Lower lobe of right lung (tissue), 2 donors: ENCODE results near the gene KCNIP3. TPM values are rescaled to one million over a fixed set of nuclear protein-coding genes. Genes with fewer than 3 reads are reported as not detected.

Source experiments
- ATAC-seq, 2 donors: fragments of 200-7000 bp; cut with Tn5 transposase; one replicate each; pipeline ENCODE4 v1.9.1; 2020 to 2022; ENCODE audit warnings: mild to moderate bottlenecking in 2 of 2, moderate library complexity in 2 of 2
- DNase-seq: peaks from one replicate; pipeline ENCODE4 v3.0.0-alpha.2; 2020
- H3K27ac ChIP-seq: fragments of 200-600 bp; one replicate; pipeline ENCODE4 v1.8.0; 2022
- H3K27me3 ChIP-seq: fragments of 200-600 bp; one replicate; pipeline ENCODE4 v1.8.0; 2022; ENCODE audit warnings: low read depth
- H3K36me3 ChIP-seq: fragments of 200-600 bp; one replicate; pipeline ENCODE4 v1.8.0; 2022; ENCODE audit warnings: mild to moderate bottlenecking
- H3K4me1 ChIP-seq: fragments of 200-600 bp; one replicate; pipeline ENCODE4 v1.8.0; 2022
- H3K4me3 ChIP-seq: fragments of 200-600 bp; one replicate; pipeline ENCODE4 v1.8.0; 2022; ENCODE audit warnings: mild to moderate bottlenecking
- H3K9me3 ChIP-seq: fragments of 200-600 bp; one replicate; pipeline ENCODE4 v1.8.0; 2022
- CTCF ChIP-seq: fragments of 200-600 bp; IDR thresholded peaks from one replicate; pipeline ENCODE4 v1.8.0; 2022; ENCODE audit warnings: antibody characterized with exemption, mild to moderate bottlenecking
- intact Hi-C: fragments of 100-400 bp; cut with DNase I; formaldehyde crosslinking; loops from one replicate; pipeline ENCODE4 v1.11.0; 2022
- total RNA-seq: library from RNA; stranded (reverse); fragmentation: NEBNext Ultra II Directional; extraction: Animal tissue kit (Norgen Biotek cat#: 25700); gene quantifications from one replicate; pipeline ENCODE4 v1.2.1, GENCODE V29; 2021
- donor health status: DM: no; HTN: yes; CAD: no; lungs with severe emphysema.

Gene KCNIP3
- total RNA-seq, 1 donor from 2014 or later = 2.6 TPM

GRCh38 chr2:95303191-95303919, 6.2 kb downstream of the KCNIP3 start:
- no peak overlapping the region for H3K27ac ChIP-seq
- intact Hi-C loops = no loop called here
- no peaks in the 10 kb centered on the region for H3K36me3 ChIP-seq
- DNase-seq (no peak), ATAC-seq (no peak)
- H3K4me3 ChIP-seq = no peak overlapping the region
- no peaks in the 10 kb centered on the region for H3K27me3 ChIP-seq
- no peaks in the 10 kb centered on the region for H3K9me3 ChIP-seq
- H3K4me1 ChIP-seq = peaks cover 6% of the 10 kb centered on the region
- no peak for TF ChIP-seq CTCF

DNA sequence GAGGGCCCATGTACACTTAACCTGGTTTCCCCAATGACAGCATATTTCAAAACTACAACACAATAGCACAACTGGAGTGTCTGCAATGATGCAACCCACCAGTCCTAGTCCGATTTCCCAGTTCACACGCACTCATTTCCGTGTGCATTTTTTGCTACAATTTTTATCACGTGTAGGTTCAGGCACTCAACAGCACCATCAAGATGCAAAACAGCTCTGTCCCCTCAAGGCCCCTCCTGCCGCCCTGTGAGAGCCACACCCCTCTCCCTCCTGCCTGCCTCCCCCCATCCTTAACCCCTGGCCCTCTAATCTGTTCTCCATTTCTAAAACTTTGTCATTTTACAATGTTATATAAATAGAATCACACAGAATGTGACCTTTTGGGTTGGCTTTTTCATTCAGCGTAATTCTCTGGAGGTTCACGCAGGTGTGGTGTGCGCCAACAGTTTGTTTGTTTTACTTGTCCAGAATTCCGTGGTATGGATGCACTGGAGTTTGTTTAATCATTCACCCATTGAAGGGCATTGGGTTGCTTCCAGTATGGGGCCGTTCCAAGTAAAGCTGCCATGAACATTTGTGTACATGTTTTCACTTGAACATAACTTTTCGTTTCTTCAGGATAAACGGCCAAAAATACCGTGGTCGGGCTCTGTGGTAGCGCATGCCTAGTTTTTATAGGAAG, 8.4 kb downstream of the KCNIP3 start:
- Histone ChIP-seq H3K4me1 (peaks cover 6% of the 10 kb centered on the region), H3K27me3 (no peaks in the 10 kb centered on the region), H3K36me3 (no peaks in the 10 kb centered on the region), H3K9me3 (no peaks in the 10 kb centered on the region), H3K27ac (no peak overlapping the region), H3K4me3 (no peak overlapping the region)
- intact Hi-C loops = no loop called here
- ATAC-seq (peak; percentile 53 to 77), DNase-seq (no peak)
- no peak for TF ChIP-seq CTCF

- intact Hi-C loops = no loop called here
Observed at GRCh38 chr2:95306336-95306895, 9.3 kb downstream of the KCNIP3 start.

GRCh38 chr2:95307036-95307435, 9.9 kb downstream of the KCNIP3 start:
- no peaks in the 10 kb centered on the region for H3K36me3 ChIP-seq

More at GRCh38 chr2:95306336-95306895, 9.3 kb downstream of the KCNIP3 start:
- H3K4me1 ChIP-seq = peaks cover 6% of the 10 kb centered on the region
- H3K36me3 ChIP-seq = no peaks in the 10 kb centered on the region
- DNase-seq (no peak), ATAC-seq (no peak)
- no peak for TF ChIP-seq CTCF
- H3K27me3 ChIP-seq = no peaks in the 10 kb centered on the region
- H3K9me3 ChIP-seq = no peaks in the 10 kb centered on the region
- no peak overlapping the region for H3K27ac ChIP-seq
- H3K4me3 ChIP-seq = no peak overlapping the region

DNA sequence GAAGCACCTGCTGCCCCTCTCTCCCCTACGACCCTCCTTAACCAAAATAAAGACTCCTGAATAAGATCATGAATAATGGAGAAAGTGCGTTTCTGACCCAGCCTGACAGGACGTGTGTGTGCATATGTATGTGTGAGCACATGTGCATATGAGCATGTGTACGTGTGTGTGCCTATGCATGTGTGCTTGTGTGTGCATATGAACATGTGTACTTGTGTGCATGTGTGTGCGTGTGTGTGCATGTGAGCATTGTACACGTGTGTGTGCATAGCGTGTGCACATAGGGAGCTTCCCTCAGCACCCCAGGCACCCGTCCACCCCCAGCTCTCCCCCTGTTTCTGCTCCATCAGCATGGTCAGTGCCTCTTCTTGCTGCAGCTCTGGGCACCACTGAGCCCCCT, 10.7 kb downstream of the KCNIP3 start:
- peaks cover 6% of the 10 kb centered on the region for H3K4me1 ChIP-seq
- DNase-seq = no peak
- H3K4me3 ChIP-seq = no peak overlapping the region
- no peaks in the 10 kb centered on the region for H3K9me3 ChIP-seq
- intact Hi-C loops = no loop called here
- ATAC-seq = no peak
- no peak overlapping the region for H3K27ac ChIP-seq
- H3K27me3 ChIP-seq = no peaks in the 10 kb centered on the region
- no peaks in the 10 kb centered on the region for H3K36me3 ChIP-seq
- TF ChIP-seq CTCF = no peak

More at GRCh38 chr2:95307036-95307435, 9.9 kb downstream of the KCNIP3 start:
- Histone ChIP-seq H3K4me1 (peaks cover 6% of the 10 kb centered on the region), H3K27me3 (no peaks in the 10 kb centered on the region), H3K27ac (no peak overlapping the region), H3K4me3 (no peak overlapping the region), H3K9me3 (no peaks in the 10 kb centered on the region)
- ATAC-seq = no peak
- DNase-seq = no peak
- intact Hi-C loops = no loop called here
- TF ChIP-seq CTCF = no peak
